Measurements from ENCODE around the gene SEC23A. TPM values are rescaled to one million over a fixed set of nuclear protein-coding genes. Genes with fewer than 3 reads are reported as not detected.
"Not testable (repeated sequence)": the region's sequence is repeated elsewhere in the genome, so short reads cannot be mapped to it uniquely, and the experiment has no call there.

The SEC23A gene
- total and polyA plus RNA-seq, 2 of the 13 experiments (the other 11 are each of a cell fraction or from before 2014, with no cell fraction given) = 403 to 887 TPM

- ATAC-seq (peak; percentile 24), DNase-seq (ENCODE audit: low spot score) (peak; percentile 30)
- POLR2A ChIA-PET = interaction anchor here (0.7 to 1.1 kb wide), 2 partner anchors 33 kb away, joined by 3 to 5 read pairs; partner anchors contain the start of gene SEC23A
- H3K4me2 ChIP-seq (ENCODE audit: low read depth, low read length); BruUV-seq (replicated peaks); CTCF ChIA-PET (ENCODE audit: low intra/inter-chr PET ratio, low total read pairs); H3K4me3 ChIP-seq (replicated peaks in 1 of 3; ENCODE audit: insufficient read depth in 1 of 3, low read depth in 2 of 3, low read length in 3 of 3); FAIRE-seq; H3K9me3 ChIP-seq (ENCODE audit: low read length); H3K9ac ChIP-seq (ENCODE audit: insufficient read depth, low read depth, low read length); H2AFZ ChIP-seq (ENCODE audit: low read length); H3K27ac ChIP-seq (ENCODE audit: extremely low read length, insufficient read depth, low read length); intact Hi-C loops (cut with micrococcal nuclease; ENCODE audit: unreplicated experiment); H3K27me3 ChIP-seq (ENCODE audit: control insufficient read depth in 1 of 2, insufficient read depth in 2 of 2, low read length in 2 of 2); in situ Hi-C loops (cut with HindIII; ENCODE audit: extremely low pct_ligation_motif_present, low pct_unique_long_range_greater_than_20kb): not testable (repeated sequence)
- Histone ChIP-seq H3K36me3 (replicated peaks in 1 of 2; ENCODE audit: control insufficient read depth in 1 of 2, insufficient read depth in 2 of 2, low read length in 2 of 2) (peaks cover 42 to 92% of the 10 kb centered on the region in 2 experiments), H4K20me1 (ENCODE audit: insufficient read depth, low read length) (peaks cover 28% of the 10 kb centered on the region), H3K4me1 (ENCODE audit: insufficient read depth, low read length) (peaks cover 23% of the 10 kb centered on the region), H3K79me2 (ENCODE audit: insufficient read depth, low read length) (peaks cover 18% of the 10 kb centered on the region)
- WGBS (ENCODE audit: low lambda C conversion rate) = 86% methylated on average over 7 of the region's 7 CpGs
- peak; percentile 25; the same call in 1 of the 2 replicates for TF ChIP-seq HOXA3 (CRISPR knock-in tag; IDR thresholded peaks at IDR 0.05)
- TF ChIP-seq NR2C2 (CRISPR knock-in tag; IDR thresholded peaks at IDR 0.05; ENCODE audit: borderline replicate concordance) = 0 out of 2 replicates have a peak, but pooled peaks have one; percentile 31
- peak; percentile 37; the same call in 1 of the 2 replicates for TF ChIP-seq FOXK2 (IDR thresholded peaks at IDR 0.05)
- peak; percentile 67 for TF ChIP-seq TEAD3 (CRISPR knock-in tag; optimal IDR thresholded peaks at IDR 0.05; ENCODE audit: borderline replicate concordance)
- peak; percentile 55; the same call in 1 of the 2 replicates for TF ChIP-seq ZNF646 (CRISPR knock-in tag; IDR thresholded peaks at IDR 0.05)
- 0 out of 2 replicates have a peak, but pooled peaks have one; percentile 34 for TF ChIP-seq ZNF839 (CRISPR knock-in tag; IDR thresholded peaks at IDR 0.05; ENCODE audit: borderline replicate concordance)
- peak; percentile 58; the same call in 1 of the 2 replicates for TF ChIP-seq ZNF431 (CRISPR knock-in tag; IDR thresholded peaks at IDR 0.05; ENCODE audit: borderline replicate concordance, low read depth)
- TF ChIP-seq ZMYM4 (CRISPR knock-in tag; IDR thresholded peaks at IDR 0.05) = peak; percentile 19; the same call in 1 of the 2 replicates
- TF ChIP-seq ZNF460 (CRISPR knock-in tag; IDR thresholded peaks at IDR 0.05; ENCODE audit: borderline replicate concordance) = peak; percentile 57; the same call in 1 of the 2 replicates
- TF ChIP-seq MTA1 (CRISPR knock-in tag; IDR thresholded peaks at IDR 0.05; ENCODE audit: borderline replicate concordance) = peak; percentile 31; the same call in 1 of the 2 replicates
- TF ChIP-seq ZNF3 (CRISPR knock-in tag; IDR thresholded peaks at IDR 0.05) = 0 out of 2 replicates have a peak, but pooled peaks have one; percentile 27
- peak; percentile 71 for TF ChIP-seq ZEB1 (IDR thresholded peaks at IDR 0.05; ENCODE audit: insufficient replicate concordance, low read depth)
- 0 out of 2 replicates have a peak, but pooled peaks have one; percentile 14 for TF ChIP-seq PAXIP1 (CRISPR knock-in tag; conservative IDR thresholded peaks at IDR 0.05)
Measured at GRCh38 chr14:39069169-39069805, 33.7 kb downstream of the SEC23A start.
